Amygdala (tissue), 56 donors: Measurements from ENCODE around the gene FBXO3.

Experiments
- DNase-seq, 56 donors: peaks; one replicate each; lab custom pipeline; 2025; lab: John Stamatoyannopoulos, UW

Gene FBXO3

DNA sequence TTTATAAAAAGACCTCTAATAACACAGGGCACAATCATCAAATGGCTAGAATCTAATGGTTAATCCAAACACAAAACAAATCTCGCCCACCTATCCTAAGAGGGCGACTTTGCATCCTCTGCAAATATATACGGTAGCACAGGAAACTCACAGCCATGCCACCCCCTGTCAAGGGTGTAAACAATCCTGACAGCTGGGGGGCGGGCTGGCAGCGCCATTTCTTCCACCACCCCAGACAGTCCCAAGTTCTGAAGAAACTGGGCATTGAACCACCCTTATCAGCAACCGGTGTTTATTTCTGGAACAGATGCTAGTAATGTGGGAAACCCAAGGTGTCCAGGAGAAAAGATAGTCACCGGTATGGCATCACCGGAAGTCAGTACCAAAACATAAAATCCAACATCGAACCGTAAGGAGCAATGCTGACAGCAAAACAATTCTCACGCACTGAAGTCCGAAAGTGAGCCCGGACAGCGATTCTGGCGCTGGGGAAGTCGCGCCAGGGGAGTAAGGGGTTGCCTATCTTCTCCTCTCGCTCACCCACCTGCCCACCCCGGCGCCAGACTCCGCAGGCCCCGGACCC, 825 bp downstream of the FBXO3 start:
- DNase-seq = peak in 25 of 56 donors; percentile 2 to 48 (median 19)

- no peak for DNase-seq
Measured at GRCh38 chr11:33772870-33773269, 1.4 kb downstream of the FBXO3 start.

DNA sequence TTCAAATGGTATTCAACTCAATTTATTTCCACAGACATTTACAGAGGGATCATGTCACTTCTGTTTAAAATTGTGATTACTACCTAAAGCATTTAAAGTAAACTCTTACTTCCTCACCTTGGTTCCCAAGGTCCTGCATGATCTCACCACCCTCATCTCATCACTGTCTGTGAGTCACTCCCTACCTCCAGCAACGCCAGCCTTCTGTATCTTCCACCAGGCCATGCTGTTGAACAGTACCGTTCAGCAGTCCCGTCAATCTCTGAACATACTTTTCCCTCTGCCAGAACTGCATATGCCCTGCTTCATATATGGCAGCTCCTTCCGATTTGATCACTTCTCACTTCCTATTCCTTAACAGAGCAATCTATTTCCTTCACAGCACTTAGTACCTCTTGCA, 2.0 kb downstream of the FBXO3 start:
- DNase-seq = no peak

DNA sequence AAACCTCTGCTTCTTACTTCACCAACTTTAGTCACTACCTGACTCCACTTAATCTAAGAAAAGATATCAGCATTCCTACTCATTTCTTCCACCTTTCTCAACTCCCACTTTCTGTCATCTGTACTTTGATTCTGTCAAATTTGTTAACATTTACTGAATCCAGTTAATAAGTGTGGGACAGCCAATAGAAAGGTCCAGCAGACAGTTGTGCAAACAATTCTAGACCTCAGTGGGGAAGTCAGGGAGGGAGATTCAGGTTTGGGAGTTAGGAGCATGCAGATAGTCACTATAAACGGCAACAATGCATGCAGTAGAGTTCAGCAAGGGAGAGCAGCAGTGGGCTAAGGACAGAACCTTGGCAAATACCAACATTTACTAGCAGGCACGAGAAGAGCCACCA, 4.1 kb downstream of the FBXO3 start:
- no peak for DNase-seq

GRCh38 chr11:33769542-33769941, 4.8 kb downstream of the FBXO3 start:
- no peak for DNase-seq

- no peak for DNase-seq
Measured at GRCh38 chr11:33767624-33768023, 6.7 kb downstream of the FBXO3 start.

- DNase-seq = no peak
Measured at GRCh38 chr11:33766085-33766484, 8.2 kb downstream of the FBXO3 start.

DNA sequence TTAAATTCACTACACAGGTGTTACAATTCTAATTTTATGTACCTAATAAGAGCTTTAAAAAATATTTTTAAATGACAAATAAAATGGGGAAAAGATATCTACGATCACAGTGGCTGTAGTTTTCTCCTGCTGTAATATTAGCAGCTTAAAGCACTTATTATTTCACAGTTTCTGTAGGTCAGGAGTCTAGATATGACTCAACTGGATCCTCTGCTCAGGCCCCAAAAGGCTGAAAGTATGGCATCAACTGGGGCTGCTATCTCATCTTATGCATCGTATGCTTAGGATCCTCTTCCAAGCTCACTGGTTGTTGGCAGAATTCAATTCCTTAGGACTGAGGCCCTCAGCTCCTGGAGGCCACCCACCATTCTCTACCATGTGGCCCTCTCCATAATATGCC, 12.8 kb downstream of the FBXO3 start:
- DNase-seq = no peak

GRCh38 chr11:33753304-33753967, 20.9 kb downstream of the FBXO3 start:
- DNase-seq = no peak

DNA sequence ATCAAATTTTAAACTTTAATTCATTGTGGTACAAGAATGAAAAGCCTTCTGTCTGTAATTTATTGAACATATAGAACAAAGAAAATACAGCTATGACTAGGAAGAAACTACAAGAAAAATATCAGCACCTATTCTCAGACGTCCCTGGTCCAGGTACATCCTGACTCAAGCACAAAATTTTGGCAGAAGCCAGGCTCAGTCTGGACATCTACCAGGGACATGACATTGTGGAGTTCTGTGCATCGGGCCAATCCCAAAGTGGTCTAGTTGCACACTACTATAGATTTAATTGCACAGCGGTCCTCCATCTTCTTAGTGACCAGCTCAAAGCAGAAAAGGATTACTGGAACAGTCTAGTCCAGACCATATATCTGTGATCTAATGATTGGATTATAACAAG, 22.4 kb downstream of the FBXO3 start:
- no peak for DNase-seq

DNA sequence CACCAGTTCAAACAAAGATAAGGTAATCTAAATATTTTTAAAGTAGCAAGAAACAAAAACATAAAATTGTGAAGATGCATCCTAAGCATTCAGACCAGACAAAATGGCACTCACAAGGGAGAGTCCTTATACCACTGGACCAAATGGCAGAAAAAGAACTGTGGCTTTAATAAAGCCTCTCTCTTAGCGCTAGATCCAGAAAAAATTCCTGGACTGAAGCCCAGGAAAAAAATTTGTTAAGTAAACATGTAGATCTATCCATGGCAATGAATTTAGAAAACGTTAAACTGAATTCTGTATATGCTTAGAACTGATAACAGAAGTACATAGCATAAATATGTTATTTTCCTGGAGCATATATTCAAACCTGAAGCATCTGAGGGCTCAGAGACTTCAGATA, 26.3 kb downstream of the FBXO3 start:
- DNase-seq = no peak

- DNase-seq = no peak
Measured at GRCh38 chr11:33743291-33743690, 31.0 kb downstream of the FBXO3 start.

DNA sequence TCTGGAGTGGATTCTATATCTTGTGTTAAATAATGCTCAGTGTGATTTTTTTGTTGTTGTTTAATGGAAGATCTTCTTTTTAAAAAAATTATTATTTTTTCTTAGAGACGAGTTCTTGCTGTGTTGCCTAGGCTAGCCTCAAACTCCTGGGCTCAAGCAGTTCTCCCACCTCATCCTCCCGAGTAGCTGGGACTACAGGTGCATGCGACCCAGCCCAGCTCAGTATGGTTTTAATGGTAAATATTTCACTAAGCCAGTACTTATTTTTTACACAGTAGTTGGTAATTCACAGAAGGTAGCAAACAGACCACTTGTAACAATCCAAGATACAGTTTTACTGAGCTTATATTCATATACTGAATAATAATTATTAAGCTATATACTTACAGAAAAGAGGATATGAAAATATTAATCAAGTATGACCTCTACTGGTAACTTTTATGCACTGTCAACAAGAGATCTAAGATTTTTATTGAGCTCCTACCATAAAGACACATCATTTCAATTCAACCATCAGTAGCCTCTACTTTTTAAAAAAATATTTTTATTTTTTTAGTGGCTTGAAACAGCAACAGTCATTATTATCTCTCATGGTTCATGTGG, 32.0 kb downstream of the FBXO3 start:
- no peak for DNase-seq

DNA sequence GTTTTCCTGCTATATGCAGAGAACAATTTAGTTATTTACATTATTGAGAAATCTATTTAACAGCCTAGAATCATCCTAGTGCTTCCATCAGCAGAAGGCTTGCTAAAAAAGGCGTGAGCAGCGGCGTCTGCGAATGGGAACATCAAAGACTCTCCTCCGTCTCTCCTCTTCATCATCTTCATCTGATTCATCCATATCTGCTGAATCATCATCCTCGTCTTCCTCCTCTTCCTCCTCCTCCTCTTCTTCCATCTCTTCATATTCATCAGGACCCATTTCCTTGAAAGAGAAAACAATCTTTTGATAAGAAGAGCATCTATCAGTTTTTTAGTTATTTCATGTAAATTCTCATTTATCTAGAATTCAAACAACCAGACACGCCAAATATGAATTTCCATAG, 32.5 kb downstream of the FBXO3 start:
- no peak for DNase-seq

- DNase-seq = no peak
Measured at GRCh38 chr11:33737362-33737821, 36.9 kb downstream of the FBXO3 start.

DNA sequence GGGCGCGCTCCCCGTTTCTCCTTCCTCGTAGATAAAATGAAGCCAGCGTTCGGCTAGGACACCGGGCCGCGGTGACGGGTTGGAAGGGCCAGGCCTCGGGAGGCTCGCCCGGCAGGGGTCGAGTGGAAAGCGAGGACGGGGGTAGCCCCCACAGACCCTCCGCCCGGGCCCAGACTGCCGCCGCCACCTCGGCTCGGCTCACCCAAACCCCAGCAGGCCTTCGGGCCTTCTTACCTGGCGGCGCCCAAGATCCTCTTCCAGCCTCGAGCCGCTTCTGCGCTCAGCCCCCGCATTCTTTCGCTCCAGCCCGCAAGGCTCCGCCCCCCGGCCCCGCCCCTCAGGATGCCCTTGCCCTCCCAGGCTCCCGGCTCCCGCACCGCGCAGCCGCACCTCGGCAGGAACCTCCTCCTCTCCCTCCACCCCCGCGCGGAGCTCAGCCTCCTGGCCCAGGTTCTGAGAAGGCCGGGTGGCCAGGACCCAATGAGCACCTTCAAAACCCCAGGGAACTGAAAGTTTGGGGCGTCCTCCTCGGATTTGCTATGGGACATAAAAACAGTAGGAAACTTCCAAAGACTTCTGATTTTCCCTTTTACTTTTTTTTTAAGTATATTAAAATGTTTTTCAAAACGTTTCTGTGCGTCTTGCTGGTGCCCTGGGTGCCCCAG, 38.0 kb downstream of the FBXO3 start, which contains the start of gene CD59:
TSS of gene CD59 (minus strand) at position 276 of the 665 bp plus-strand sequence. CDS start 13,978 bp downstream, outside the sequence.
- DNase-seq = peak in 55 of 56 donors; percentile 29 to 93 (median 82)

- DNase-seq = peak in 3 of 56 donors; percentile 30 to 45 (median 34)
Measured at GRCh38 chr11:33735271-33736147, 38.8 kb downstream of the FBXO3 start.

DNA sequence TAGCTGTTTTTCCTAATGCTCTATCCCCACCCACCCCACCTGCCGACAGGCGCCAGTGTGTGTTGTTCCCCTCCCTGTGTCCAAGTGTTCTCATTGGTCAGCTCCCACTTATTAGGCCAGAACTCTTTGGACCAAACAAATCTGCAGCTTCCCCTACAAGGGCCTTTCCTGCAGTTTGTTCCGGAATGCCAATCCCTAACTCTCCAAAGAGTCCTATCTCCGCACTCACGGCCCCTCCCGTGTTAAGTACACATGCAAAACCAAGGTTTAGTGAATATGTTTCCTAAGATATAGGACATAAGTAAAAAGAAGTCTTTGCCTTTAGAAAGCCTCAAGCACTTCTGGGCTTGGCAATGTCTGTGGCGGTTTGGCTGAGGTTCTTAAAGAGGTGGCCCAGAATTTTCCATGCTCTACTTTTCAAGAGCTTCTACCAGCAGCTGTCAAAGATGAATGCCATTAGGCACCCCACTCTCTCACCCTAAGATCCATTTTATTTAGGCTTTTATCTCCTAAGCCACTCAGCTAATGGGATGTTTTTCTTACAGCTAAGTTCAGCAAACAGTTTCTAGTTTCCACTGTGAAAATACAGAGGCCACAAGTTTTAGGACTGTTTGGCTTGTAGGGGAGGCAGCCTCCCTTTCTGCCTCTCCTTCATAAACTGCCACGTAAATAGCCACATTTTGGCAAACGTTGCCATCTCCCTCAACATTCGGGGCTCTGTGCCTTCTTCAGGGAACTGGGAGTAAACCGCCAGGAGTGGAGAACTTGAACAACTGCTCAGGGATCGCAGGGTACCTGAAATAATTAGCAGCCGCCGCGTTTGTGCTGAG, 39.7 kb downstream of the FBXO3 start:
- peak in 5 of 56 donors; percentile 16 to 45 (median 29) for DNase-seq

- no peak for DNase-seq
Measured at GRCh38 chr11:33733980-33734379, 40.3 kb downstream of the FBXO3 start.
